ENCODE measurements around the gene OSCP1. TPM values are rescaled to one million over a fixed set of nuclear protein-coding genes. Genes with fewer than 3 reads are reported as not detected.

OSCP1 gene
- total and polyA plus RNA-seq, 2 donors (not counting 1 experiment from before 2014, with no cell fraction given) = 0.16 to 0.94 TPM

GRCh38 chr1:36411674-36412648, 38.3 kb downstream of the OSCP1 start:
- H3K27ac ChIP-seq (ENCODE audit: low read length in 2 of 2) = peak overlapping the region; percentile 8 to 41
- H3K4me1 Mint-ChIP-seq = peaks cover 21% of the 10 kb centered on the region
- intact Hi-C loops (cut with micrococcal nuclease) = no loop called here
- no peaks in the 10 kb centered on the region for H3K36me3 ChIP-seq (replicated peaks in 1 of 2; ENCODE audit: control extremely low read depth in 1 of 2, control insufficient read depth in 1 of 2, extremely low read depth in 1 of 2, insufficient read depth in 2 of 2, low read length in 1 of 2)
- CTCF ChIA-PET = interaction anchor here (0.8 to 2.9 kb wide), 9 partner anchors 11 to 312 kb away, joined by 3 to 21 read pairs (median 4); no protein-coding TSS in a partner anchor
- no peaks in the 10 kb centered on the region for H3K79me2 ChIP-seq (ENCODE audit: control insufficient read depth, insufficient read depth, low read length)
- no peaks in the 10 kb centered on the region for H4K20me1 ChIP-seq (ENCODE audit: control insufficient read depth, insufficient read depth, low read length, poor library complexity, severe bottlenecking)
- no peak overlapping the region for H3K4me3 ChIP-seq (ENCODE audit: control extremely low read depth in 1 of 5, extremely low read depth in 1 of 5, insufficient read depth in 1 of 5, low read depth in 2 of 5, low read length in 4 of 5)
- ATAC-seq (ENCODE audit: low read depth) (peak; percentile 57), DNase-seq (peak; percentile 32)
- WGBS (ENCODE audit: insufficient coverage) = 52% methylated on average over 5 of the region's 11 CpGs
- peaks cover 0 to 6% (median 0%) of the 10 kb centered on the region in 3 donors for H3K9me3 ChIP-seq (ENCODE audit: control extremely low read depth in 1 of 3, control insufficient read depth in 2 of 3, insufficient read depth in 1 of 3, low read length in 2 of 3)
- H2AFZ ChIP-seq (ENCODE audit: insufficient read depth, low read depth, low read length, poor library complexity, severe bottlenecking) = peak overlapping the region; percentile 38
- H3K9ac ChIP-seq (ENCODE audit: low read length) = no peak overlapping the region
- POLR2A ChIA-PET = interaction anchor here (0.7 kb wide), 1 partner anchor 263 kb away, joined by 3 read pairs; the partner anchor contains the start of gene TRAPPC3
- peak overlapping the region; percentile 3 for H3K4me3 Mint-ChIP-seq
- H3K27me3 ChIP-seq (replicated peaks in 1 of 4; ENCODE audit: control extremely low read depth in 1 of 4, control insufficient read depth in 3 of 4, insufficient read depth in 4 of 4, low read length in 3 of 4) = no peaks in the 10 kb centered on the region
- no peaks in the 10 kb centered on the region for H3K27me3 Mint-ChIP-seq
- peaks cover 12 to 14% of the 10 kb centered on the region in 2 donors for H3K4me1 ChIP-seq (ENCODE audit: control insufficient read depth in 2 of 2, insufficient read depth in 2 of 2, low read length in 2 of 2)
- no peaks in the 10 kb centered on the region for H3K9me3 Mint-ChIP-seq (ENCODE audit: insufficient read depth)
- H3K4me2 ChIP-seq (replicated peaks; ENCODE audit: low read depth, low read length, poor library complexity, severe bottlenecking) = peak overlapping the region; percentile 3
- peak overlapping the region; percentile 56 for H3K27ac Mint-ChIP-seq
- TF ChIP-seq EZH2 (IDR thresholded peaks at IDR 0.05; ENCODE audit: borderline replicate concordance, insufficient read depth, low read depth, low read length, poor library complexity, severe bottlenecking) = no peak
- TF ChIP-seq, protein P1, sequence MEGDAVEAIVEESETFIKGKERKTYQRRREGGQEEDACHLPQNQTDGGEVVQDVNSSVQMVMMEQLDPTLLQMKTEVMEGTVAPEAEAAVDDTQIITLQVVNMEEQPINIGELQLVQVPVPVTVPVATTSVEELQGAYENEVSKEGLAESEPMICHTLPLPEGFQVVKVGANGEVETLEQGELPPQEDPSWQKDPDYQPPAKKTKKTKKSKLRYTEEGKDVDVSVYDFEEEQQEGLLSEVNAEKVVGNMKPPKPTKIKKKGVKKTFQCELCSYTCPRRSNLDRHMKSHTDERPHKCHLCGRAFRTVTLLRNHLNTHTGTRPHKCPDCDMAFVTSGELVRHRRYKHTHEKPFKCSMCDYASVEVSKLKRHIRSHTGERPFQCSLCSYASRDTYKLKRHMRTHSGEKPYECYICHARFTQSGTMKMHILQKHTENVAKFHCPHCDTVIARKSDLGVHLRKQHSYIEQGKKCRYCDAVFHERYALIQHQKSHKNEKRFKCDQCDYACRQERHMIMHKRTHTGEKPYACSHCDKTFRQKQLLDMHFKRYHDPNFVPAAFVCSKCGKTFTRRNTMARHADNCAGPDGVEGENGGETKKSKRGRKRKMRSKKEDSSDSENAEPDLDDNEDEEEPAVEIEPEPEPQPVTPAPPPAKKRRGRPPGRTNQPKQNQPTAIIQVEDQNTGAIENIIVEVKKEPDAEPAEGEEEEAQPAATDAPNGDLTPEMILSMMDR (IDR thresholded peaks at IDR 0.05) = no peak

- ChIA-PET CTCF (interaction anchor here (0.5 to 1.4 kb wide), 2 partner anchors 11 to 52 kb away, joined by 3 to 5 read pairs; no protein-coding TSS in a partner anchor), POLR2A (no interaction called here)
- Histone ChIP-seq H3K79me2 (ENCODE audit: control insufficient read depth, insufficient read depth, low read length) (no peaks in the 10 kb centered on the region), H3K27me3 (replicated peaks in 1 of 4; ENCODE audit: control extremely low read depth in 1 of 4, control insufficient read depth in 3 of 4, insufficient read depth in 4 of 4, low read length in 3 of 4) (no peaks in the 10 kb centered on the region), H3K9me3 (ENCODE audit: control extremely low read depth in 1 of 3, control insufficient read depth in 2 of 3, insufficient read depth in 1 of 3, low read length in 2 of 3) (peaks cover 0 to 6% (median 0%) of the 10 kb centered on the region in 3 donors), H2AFZ (ENCODE audit: insufficient read depth, low read depth, low read length, poor library complexity, severe bottlenecking) (no peak overlapping the region), H3K4me3 (ENCODE audit: control extremely low read depth in 1 of 5, extremely low read depth in 1 of 5, insufficient read depth in 1 of 5, low read depth in 2 of 5, low read length in 4 of 5) (no peak overlapping the region), H3K27ac (ENCODE audit: low read length in 2 of 2) (no peak overlapping the region), H3K9ac (ENCODE audit: low read length) (no peak overlapping the region), H3K4me1 (ENCODE audit: control insufficient read depth in 2 of 2, insufficient read depth in 2 of 2, low read length in 2 of 2) (peaks cover 12% of the 10 kb centered on the region in 2 donors), H4K20me1 (ENCODE audit: control insufficient read depth, insufficient read depth, low read length, poor library complexity, severe bottlenecking) (no peaks in the 10 kb centered on the region), H3K4me2 (replicated peaks; ENCODE audit: low read depth, low read length, poor library complexity, severe bottlenecking) (no peak overlapping the region), H3K36me3 (replicated peaks in 1 of 2; ENCODE audit: control extremely low read depth in 1 of 2, control insufficient read depth in 1 of 2, extremely low read depth in 1 of 2, insufficient read depth in 2 of 2, low read length in 1 of 2) (no peaks in the 10 kb centered on the region)
- Mint-ChIP-seq H3K27ac (no peak overlapping the region), H3K9me3 (ENCODE audit: insufficient read depth) (no peaks in the 10 kb centered on the region), H3K4me3 (no peak overlapping the region), H3K4me1 (peaks cover 18% of the 10 kb centered on the region), H3K27me3 (no peaks in the 10 kb centered on the region)
- no peak for ATAC-seq (ENCODE audit: low read depth)
- TF ChIP-seq, protein P1 (IDR thresholded peaks at IDR 0.05) = no peak
- no peak for TF ChIP-seq EZH2 (IDR thresholded peaks at IDR 0.05; ENCODE audit: borderline replicate concordance, insufficient read depth, low read depth, low read length, poor library complexity, severe bottlenecking)
- intact Hi-C loops (cut with micrococcal nuclease) = no loop called here
- no peak for DNase-seq
- WGBS (ENCODE audit: insufficient coverage) = 100% methylated on average over 2 of the region's 2 CpGs
Observed at GRCh38 chr1:36408479-36408878, 41.8 kb downstream of the OSCP1 start.
